Vagina (tissue), 2 donors: ENCODE results near the gene DNMT3A.

Experiments used
- POLR2A ChIP-seq, 2 donors: fragments of 450-650 bp; IDR thresholded peaks; one replicate each; pipeline ENCODE4 v1.6.1; 2017; ENCODE audit warnings: antibody characterized with exemption in 2 of 2, mild to moderate bottlenecking in 2 of 2, moderate library complexity in 2 of 2
- POLR2AphosphoS5 ChIP-seq, 2 donors: sonication (generic); formaldehyde crosslinking; IDR thresholded peaks; one replicate each; pipeline ENCODE4 v1.9.0; 2017; ENCODE audit warnings: antibody characterized with exemption in 2 of 2, mild to moderate bottlenecking in 2 of 2, low read depth in 1 of 2; ENCODE audit not compliant: insufficient read depth in 1 of 2

- TF ChIP-seq POLR2AphosphoS5 (IDR thresholded peaks at IDR 0.05; ENCODE audit: insufficient read depth in 1 of 2, low read depth in 1 of 2) (no peak), POLR2A (IDR thresholded peaks at IDR 0.05) (no peak)
These were observed 140.5 kb downstream of the DNMT3A start for GRCh38 chr2:25201265-25201664.
